Measurements from ENCODE around the gene HOXD4. TPM values are rescaled to one million over a fixed set of nuclear protein-coding genes. Genes with fewer than 3 reads are reported as not detected.

Gene HOXD4
- polyA plus RNA-seq, 1 of the 3 experiments (the other 2 are of a cell fraction) = 1.0 TPM

GRCh38 chr2:176146645-176147044, 4.7 kb upstream of the HOXD4 start (continued):
- TF ChIP-seq CTCF (IDR thresholded peaks at IDR 0.05) = no peak
- no peak for TF ChIP-seq USF1 (IDR thresholded peaks at IDR 0.05; ENCODE audit: borderline replicate concordance, low read depth)
- no peak for TF ChIP-seq FOSL2 (IDR thresholded peaks at IDR 0.05; ENCODE audit: borderline replicate concordance, low read depth)
- no peak for TF ChIP-seq EZH2phosphoT487 (IDR thresholded peaks at IDR 0.05; ENCODE audit: borderline replicate concordance, low read depth)

- POLR2A ChIA-PET = no interaction called here
- no peaks in the 10 kb centered on the region for H3K9me2 ChIP-seq
- no peak overlapping the region for H3K9ac ChIP-seq
- no peak overlapping the region for H3K4me2 ChIP-seq
- H4K20me1 ChIP-seq (ENCODE audit: insufficient read depth) = no peaks in the 10 kb centered on the region
- 95% methylated on average over 32 of the region's 32 CpGs for WGBS (ENCODE audit: low lambda C conversion rate)
- TF ChIP-seq EP300 (IDR thresholded peaks at IDR 0.05; ENCODE audit: borderline replicate concordance in 1 of 2, low read depth in 1 of 2, low read length in 1 of 2) = no peak
- no peak for TF ChIP-seq USF2 (IDR thresholded peaks at IDR 0.05; ENCODE audit: borderline replicate concordance, low read depth, low read length)
- TF ChIP-seq RFX5 (IDR thresholded peaks at IDR 0.05; ENCODE audit: low read length) = no peak
- no peak for TF ChIP-seq FOSL2 (IDR thresholded peaks at IDR 0.05; ENCODE audit: borderline replicate concordance, low read depth)
- TF ChIP-seq GABPA (IDR thresholded peaks at IDR 0.05; ENCODE audit: low read depth) = no peak
- no peak for TF ChIP-seq NFIC (IDR thresholded peaks at IDR 0.05; ENCODE audit: borderline replicate concordance)
- no peak for TF ChIP-seq RCOR1 (IDR thresholded peaks at IDR 0.05; ENCODE audit: low read length)
- no peak for TF ChIP-seq RXRA (IDR thresholded peaks at IDR 0.05; ENCODE audit: borderline replicate concordance, low read depth)
- TF ChIP-seq USF1 (IDR thresholded peaks at IDR 0.05; ENCODE audit: borderline replicate concordance, low read depth) = no peak
- no peak for TF ChIP-seq SMC3 (IDR thresholded peaks at IDR 0.05; ENCODE audit: low read depth, low read length)
- no peak for TF ChIP-seq TCF12 (IDR thresholded peaks at IDR 0.05)
- no peak for TF ChIP-seq SIN3A (IDR thresholded peaks at IDR 0.05; ENCODE audit: borderline replicate concordance, low read depth, low read length)
- no peak for TF ChIP-seq ZBTB33 (IDR thresholded peaks at IDR 0.05; ENCODE audit: borderline replicate concordance, low read depth)
- TF ChIP-seq RAD21 (IDR thresholded peaks at IDR 0.05; ENCODE audit: low read length) = no peak
- TF ChIP-seq CTCF (IDR thresholded peaks at IDR 0.05) = no peak
- no peak for TF ChIP-seq GATA2 (CRISPR knock-in tag; IDR thresholded peaks at IDR 0.05)
- no peak for TF ChIP-seq POLR2AphosphoS5 (IDR thresholded peaks at IDR 0.05; ENCODE audit: low read depth, low read length)
- no peak for TF ChIP-seq JUND (IDR thresholded peaks at IDR 0.05)
- no peak for TF ChIP-seq YY1 (IDR thresholded peaks at IDR 0.05; ENCODE audit: low read depth)
- no peak for TF ChIP-seq TAF1 (IDR thresholded peaks at IDR 0.05; ENCODE audit: borderline replicate concordance, low read depth, low read length)
- CTCF ChIA-PET = interaction anchor here (0.6 to 1.4 kb wide), 6 partner anchors 407 to 505 kb away, joined by 3 to 4 read pairs (median 4); no protein-coding TSS in a partner anchor
- H3K4me3 ChIP-seq (ENCODE audit: low read depth in 2 of 2, low read length in 1 of 2) = no peak overlapping the region
- no peak overlapping the region for H2AFZ ChIP-seq (ENCODE audit: low read depth)
- DNase-seq = no peak
- H3K79me2 ChIP-seq (ENCODE audit: insufficient read depth) = peaks cover 4% of the 10 kb centered on the region
- no peaks in the 10 kb centered on the region for H3K27me3 ChIP-seq (ENCODE audit: insufficient read depth)
- H3K9me3 ChIP-seq = no peaks in the 10 kb centered on the region
- peaks cover 0 to 8% of the 10 kb centered on the region in 2 experiments; a peak in 1 of 4 replicates for H3K4me1 ChIP-seq (ENCODE audit: control insufficient read depth in 1 of 2, insufficient read depth in 2 of 2, low read depth in 1 of 2, low read length in 1 of 2)
- no peak overlapping the region for H3K27ac ChIP-seq (ENCODE audit: low read depth in 2 of 2, low read length in 1 of 2)
- no peaks in the 10 kb centered on the region for H3F3A ChIP-seq (replicated peaks; ENCODE audit: insufficient read depth)
- H3K36me3 ChIP-seq (replicated peaks in 1 of 2; ENCODE audit: control insufficient read depth in 1 of 2, insufficient read depth in 2 of 2, low read length in 1 of 2) = no peaks in the 10 kb centered on the region
Observed at GRCh38 chr2:176147210-176147799, 4.0 kb upstream of the HOXD4 start.

Measured in SK-N-SH (cell line).